Colonic mucosa (tissue), 4 donors: ENCODE measurements around the gene SENP6. TPM values are rescaled to one million over a fixed set of nuclear protein-coding genes. Genes with fewer than 3 reads are reported as not detected.
"Not testable (repeated sequence)": the region's sequence is repeated elsewhere in the genome, so short reads cannot be mapped to it uniquely, and the experiment has no call there.

Source experiments
- DNase-seq: peaks from one replicate; pipeline ENCODE4 v3.0.0-alpha.2; 2020
- H3K27ac ChIP-seq: fragments of 200-600 bp; one replicate; pipeline ENCODE4 v1.8.0; 2021
- H3K27me3 ChIP-seq: fragments of 200-600 bp; one replicate; pipeline ENCODE4 v1.8.0; 2021
- H3K36me3 ChIP-seq: fragments of 200-600 bp; one replicate; pipeline ENCODE4 v1.8.0; 2021
- H3K4me1 ChIP-seq: fragments of 200-600 bp; one replicate; pipeline ENCODE4 v1.8.0; 2021; ENCODE audit warnings: mild to moderate bottlenecking
- H3K4me3 ChIP-seq: fragments of 200-600 bp; one replicate; pipeline ENCODE4 v1.8.0; 2021
- H3K9ac ChIP-seq, 2 donors: one replicate each; pipeline ENCODE4 v1.7.0; 2013; ENCODE audit warnings: control low read depth in 2 of 2, low read depth in 2 of 2, low read length in 2 of 2
- H3K9me3 ChIP-seq: fragments of 200-600 bp; one replicate; pipeline ENCODE4 v1.8.0; 2021
- intact Hi-C: fragments of 100-400 bp; cut with DNase I; formaldehyde crosslinking; loops from one replicate; pipeline ENCODE4 v1.14.1; 2022
- total RNA-seq, 2 donors: library from RNA; stranded (reverse); fragmentation: NEBNext Ultra II Directional in 1 of 2; extraction: Animal tissue kit (Norgen Biotek cat#: 25700) in 1 of 2; gene quantifications; one replicate each; pipeline ENCODE4 v1.2.1, GENCODE V29; 2021
- TF ChIP-seq, protein P1 (sequence below): fragments of 200-600 bp; IDR thresholded peaks from one replicate; pipeline ENCODE4 v1.8.0; 2022; ENCODE audit warnings: antibody characterized with exemption, mild to moderate bottlenecking
- donor health status: healthy.
- donor health status: DM: no; HTN: no; CAD: no.
- donor health status: DM: no; HTN: no; CAD: no.

Gene SENP6
- total RNA-seq, 2 donors from 2014 or later: 51.9 to 70.0 TPM

DNA sequence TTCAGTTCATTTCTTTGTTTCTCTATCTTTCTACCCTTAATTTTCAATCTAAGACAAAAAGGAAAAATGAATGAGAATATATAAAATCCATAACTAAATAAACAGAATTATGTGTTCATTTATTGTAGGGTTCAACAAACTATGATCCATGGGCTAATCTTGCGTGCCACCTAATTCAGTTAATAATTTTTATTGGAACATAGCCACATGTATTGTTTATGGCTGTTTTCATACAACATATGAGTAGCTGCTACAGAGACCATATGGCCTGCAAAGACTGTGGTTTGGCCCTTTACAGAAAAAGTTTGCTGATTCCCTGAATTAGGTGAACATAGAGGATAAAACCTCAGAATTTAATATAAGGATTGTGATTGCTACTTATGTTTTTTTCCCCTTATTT, 21.8 kb downstream of the SENP6 start:
- Histone ChIP-seq H3K27me3 (no peaks in the 10 kb centered on the region), H3K36me3 (peaks cover 6% of the 10 kb centered on the region), H3K9ac (no peak overlapping the region), H3K4me3 (no peak overlapping the region), H3K4me1 (no peaks in the 10 kb centered on the region), H3K27ac (no peak overlapping the region), H3K9me3 (no peaks in the 10 kb centered on the region)
- no peak for DNase-seq
- TF ChIP-seq, protein P1, sequence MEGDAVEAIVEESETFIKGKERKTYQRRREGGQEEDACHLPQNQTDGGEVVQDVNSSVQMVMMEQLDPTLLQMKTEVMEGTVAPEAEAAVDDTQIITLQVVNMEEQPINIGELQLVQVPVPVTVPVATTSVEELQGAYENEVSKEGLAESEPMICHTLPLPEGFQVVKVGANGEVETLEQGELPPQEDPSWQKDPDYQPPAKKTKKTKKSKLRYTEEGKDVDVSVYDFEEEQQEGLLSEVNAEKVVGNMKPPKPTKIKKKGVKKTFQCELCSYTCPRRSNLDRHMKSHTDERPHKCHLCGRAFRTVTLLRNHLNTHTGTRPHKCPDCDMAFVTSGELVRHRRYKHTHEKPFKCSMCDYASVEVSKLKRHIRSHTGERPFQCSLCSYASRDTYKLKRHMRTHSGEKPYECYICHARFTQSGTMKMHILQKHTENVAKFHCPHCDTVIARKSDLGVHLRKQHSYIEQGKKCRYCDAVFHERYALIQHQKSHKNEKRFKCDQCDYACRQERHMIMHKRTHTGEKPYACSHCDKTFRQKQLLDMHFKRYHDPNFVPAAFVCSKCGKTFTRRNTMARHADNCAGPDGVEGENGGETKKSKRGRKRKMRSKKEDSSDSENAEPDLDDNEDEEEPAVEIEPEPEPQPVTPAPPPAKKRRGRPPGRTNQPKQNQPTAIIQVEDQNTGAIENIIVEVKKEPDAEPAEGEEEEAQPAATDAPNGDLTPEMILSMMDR: no peak
- intact Hi-C loops: no loop called here

DNA sequence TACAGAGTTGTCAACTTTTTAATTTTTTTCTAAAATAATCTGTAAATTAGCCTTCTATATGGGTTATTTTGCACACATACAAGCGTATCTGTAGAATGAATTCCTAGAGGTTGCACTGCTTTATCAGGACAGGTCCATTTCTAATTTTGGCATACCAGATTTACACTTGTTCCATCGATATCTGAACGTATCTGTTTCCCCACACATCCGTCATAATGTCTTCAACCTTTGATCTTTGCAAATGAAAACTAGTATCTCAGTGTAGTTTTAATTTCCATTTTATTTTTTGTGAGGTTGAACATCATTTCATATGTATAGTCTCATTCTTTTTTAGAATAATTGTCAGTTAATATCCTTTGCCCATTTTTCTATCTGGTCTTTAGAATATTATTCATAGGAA, 22.7 kb downstream of the SENP6 start:
- Histone ChIP-seq H3K27ac (no peak overlapping the region), H3K4me1 (no peaks in the 10 kb centered on the region), H3K9me3 (no peaks in the 10 kb centered on the region), H3K4me3 (no peak overlapping the region), H3K9ac (no peak overlapping the region), H3K27me3 (no peaks in the 10 kb centered on the region), H3K36me3 (peaks cover 6% of the 10 kb centered on the region)
- DNase-seq: no peak
- TF ChIP-seq, protein P1: no peak
- intact Hi-C loops: no loop called here

DNA sequence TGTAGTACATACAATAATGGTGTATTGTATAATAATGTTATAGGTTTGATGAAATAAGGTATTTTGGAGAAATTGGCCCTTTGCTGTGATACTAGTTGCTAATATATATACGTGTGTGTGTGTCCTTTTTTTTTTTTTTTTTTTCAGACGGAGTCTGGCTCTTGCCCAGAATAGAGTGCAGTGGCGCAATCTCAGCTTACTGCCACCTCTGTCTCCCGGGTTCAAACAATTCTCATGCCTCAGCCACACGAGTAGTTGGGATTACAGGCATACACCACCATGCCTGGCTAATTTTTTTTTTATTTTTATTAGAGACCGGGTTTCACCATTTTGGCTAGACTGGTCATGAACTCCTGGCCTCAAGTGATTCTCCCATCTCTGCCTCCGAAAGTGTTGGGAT, 23.3 kb downstream of the SENP6 start:
- H3K27me3 ChIP-seq: no peaks in the 10 kb centered on the region
- no peaks in the 10 kb centered on the region for H3K4me1 ChIP-seq
- DNase-seq: no peak
- H3K4me3 ChIP-seq: no peak overlapping the region
- TF ChIP-seq, protein P1: no peak
- intact Hi-C loops: no loop called here
- no peak overlapping the region for H3K27ac ChIP-seq
- no peak overlapping the region for H3K9ac ChIP-seq
- no peaks in the 10 kb centered on the region for H3K9me3 ChIP-seq
- peaks cover 6% of the 10 kb centered on the region for H3K36me3 ChIP-seq

DNA sequence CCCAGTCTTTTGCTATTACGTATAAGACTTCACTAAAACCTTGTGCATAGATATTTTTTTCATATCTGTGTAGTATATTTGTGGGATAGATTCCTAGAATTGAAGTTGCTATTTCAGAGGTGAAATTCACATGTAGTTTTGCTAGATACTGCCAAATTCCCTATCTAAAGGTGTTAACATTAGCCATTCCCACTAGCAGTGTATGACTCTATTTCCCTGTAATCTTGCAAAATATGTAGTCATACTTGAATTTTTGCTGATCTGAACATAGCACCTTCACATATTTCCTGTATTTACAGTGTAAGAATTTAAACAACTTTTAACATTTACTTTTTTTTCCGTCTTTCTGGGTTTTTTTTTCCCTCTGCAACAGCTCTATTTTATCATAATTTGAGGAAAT, 24.9 kb downstream of the SENP6 start:
- Histone ChIP-seq H3K27ac (no peak overlapping the region), H3K4me3 (no peak overlapping the region), H3K9me3 (no peaks in the 10 kb centered on the region), H3K4me1 (no peaks in the 10 kb centered on the region), H3K27me3 (no peaks in the 10 kb centered on the region), H3K36me3 (peaks cover 6% of the 10 kb centered on the region), H3K9ac (no peak overlapping the region)
- no peak for DNase-seq
- intact Hi-C loops: no loop called here
- TF ChIP-seq, protein P1: no peak

DNA sequence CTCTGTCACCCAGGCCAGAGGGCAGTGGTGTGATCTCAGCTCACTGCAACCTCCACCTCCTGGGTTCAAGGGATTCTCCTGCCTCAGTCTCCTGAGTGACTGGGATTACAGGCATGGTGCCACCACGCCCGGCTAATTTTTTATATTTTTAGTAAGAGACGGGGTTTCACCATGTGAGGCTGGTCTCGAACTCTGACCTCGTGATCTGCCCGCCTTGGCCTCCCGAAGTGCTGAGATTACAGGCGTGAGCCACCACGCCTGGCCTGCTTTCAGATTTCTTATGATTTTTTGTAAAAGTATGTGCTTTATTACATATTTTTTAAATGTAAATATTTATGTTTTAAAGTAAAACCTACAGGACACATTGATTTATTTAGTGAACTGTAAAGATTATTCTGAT, 26.0 kb downstream of the SENP6 start:
- H3K4me3 ChIP-seq, DNase-seq, H3K27me3 ChIP-seq, H3K9ac ChIP-seq, H3K9me3 ChIP-seq, intact Hi-C loops, H3K4me1 ChIP-seq, H3K27ac ChIP-seq, H3K36me3 ChIP-seq: not testable (repeated sequence)

DNA sequence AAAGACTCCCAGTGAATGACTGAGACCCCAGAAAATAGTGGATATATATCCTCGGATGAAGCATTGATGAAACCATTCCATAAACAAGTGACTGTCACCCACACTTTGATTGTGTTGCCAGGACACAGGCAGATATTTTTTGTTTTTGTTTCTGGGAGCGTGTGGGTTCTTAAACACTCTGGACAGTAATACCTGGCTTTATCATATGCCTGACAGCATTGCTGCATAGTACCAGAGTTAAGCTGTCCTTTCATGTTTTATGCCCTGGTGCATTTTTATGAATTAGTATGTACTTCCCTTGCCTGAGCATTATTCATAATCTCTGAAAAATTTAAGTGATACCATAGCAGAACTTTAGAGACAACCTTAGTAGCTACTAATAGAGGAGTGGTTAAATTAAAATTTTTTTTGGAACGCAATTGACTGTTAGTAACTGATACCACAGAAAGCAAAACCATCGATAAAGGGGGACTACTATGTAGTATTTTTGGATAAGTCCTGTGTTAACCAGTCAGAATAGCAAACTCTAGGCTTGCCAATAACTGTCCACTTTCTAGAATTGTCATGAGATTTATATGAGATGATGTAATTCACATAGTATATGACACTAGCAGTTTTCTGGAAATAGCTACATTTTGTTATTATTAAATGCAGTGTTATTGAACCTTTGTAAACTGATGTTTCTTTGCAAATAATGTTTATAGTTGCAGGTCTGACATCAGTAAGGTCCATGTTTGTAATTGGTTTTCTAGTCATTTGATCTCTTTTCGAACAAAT, 30.4 kb downstream of the SENP6 start:
- Histone ChIP-seq H3K27me3 (no peaks in the 10 kb centered on the region), H3K9me3 (no peaks in the 10 kb centered on the region), H3K4me1 (no peaks in the 10 kb centered on the region), H3K4me3 (no peak overlapping the region), H3K9ac (no peak overlapping the region), H3K36me3 (peaks cover 1% of the 10 kb centered on the region), H3K27ac (no peak overlapping the region)
- intact Hi-C loops: no loop called here
- no peak for DNase-seq
- TF ChIP-seq, protein P1: no peak
